Neural cell (in vitro differentiated cells): ENCODE results near the gene CPNE5. TPM values are rescaled to one million over a fixed set of nuclear protein-coding genes. Genes with fewer than 3 reads are reported as not detected.

Experiments
- H2AFZ ChIP-seq: fragments of 200-600, 300-800 bp; sonication (generic), shearing (Covaris generic); 2 replicates; pipeline ENCODE4 v1.6.0; 2014; ENCODE audit warnings: low read depth, mild to moderate bottlenecking, antibody characterized with exemption, low read length, moderate library complexity
- H3F3A ChIP-seq: fragments of 200-600 bp; shearing (Covaris generic); 2 replicates; pipeline ENCODE4 v1.6.1; 2016; ENCODE audit warnings: mild to moderate bottlenecking, moderate library complexity, mixed read lengths, antibody characterized with exemption, low read length; ENCODE audit not compliant: insufficient read depth, poor library complexity, severe bottlenecking
- H3K27ac ChIP-seq: fragments of 200-600, 300-800 bp; sonication (generic), shearing (Covaris generic); 2 replicates; pipeline ENCODE4 v1.5.1; 2014; ENCODE audit warnings: mild to moderate bottlenecking, low read length, moderate library complexity
- H3K27me3 ChIP-seq: fragments of 300-800, 200-600 bp; sonication (generic), shearing (Covaris generic); 2 replicates; pipeline ENCODE4 v1.6.0; 2014; ENCODE audit warnings: mild to moderate bottlenecking, low read depth, low read length, moderate library complexity; ENCODE audit not compliant: insufficient read depth
- H3K36me3 ChIP-seq: fragments of 300-800, 200-600 bp; sonication (generic), shearing (Covaris generic); 2 replicates; pipeline ENCODE4 v1.5.1; 2014; ENCODE audit warnings: mild to moderate bottlenecking, antibody characterized with exemption, low read length, moderate library complexity; ENCODE audit not compliant: insufficient read depth
- H3K4me2 ChIP-seq: fragments of 300-800, 200-600 bp; sonication (generic), shearing (Covaris generic); 2 replicates; pipeline ENCODE4 v1.6.0; 2014; ENCODE audit warnings: mild to moderate bottlenecking, low read length
- H3K4me3 ChIP-seq: fragments of 300-800, 200-600 bp; sonication (generic), shearing (Covaris generic); 2 replicates; pipeline ENCODE4 v1.5.1; 2014; ENCODE audit warnings: mild to moderate bottlenecking, low read length, moderate library complexity
- H3K79me2 ChIP-seq: fragments of 200-600 bp; shearing (Covaris generic); replicated peaks from 2 replicates; pipeline ENCODE4 v1.6.0; 2014; ENCODE audit warnings: mild to moderate bottlenecking, low read length, moderate library complexity; ENCODE audit not compliant: insufficient read depth
- H3K9ac ChIP-seq: fragments of 300-800, 200-600 bp; sonication (generic), shearing (Covaris generic); 2 replicates; pipeline ENCODE4 v1.6.1; 2016; ENCODE audit warnings: mild to moderate bottlenecking, low read length, mixed read lengths
- H3K9me2 ChIP-seq: fragments of 200-600 bp; shearing (Covaris generic); 2 replicates; pipeline ENCODE4 v1.6.1; 2016; ENCODE audit warnings: mild to moderate bottlenecking, low read length, mixed read lengths; ENCODE audit not compliant: insufficient read depth
- H3K9me3 ChIP-seq: fragments of 200-600, 300-800 bp; sonication (generic), shearing (Covaris generic); 2 replicates; pipeline ENCODE4 v1.6.1; 2016; ENCODE audit warnings: mild to moderate bottlenecking, mixed run types, low read length, moderate library complexity, mixed read lengths
- H4K20me1 ChIP-seq: fragments of 200-600 bp; shearing (Covaris generic); 2 replicates; pipeline ENCODE4 v1.6.1; 2016; ENCODE audit warnings: mild to moderate bottlenecking, mixed run types; ENCODE audit not compliant: insufficient read depth
- EP300 ChIP-seq: fragments of 450-650 bp; conservative IDR thresholded peaks from 2 replicates; pipeline ENCODE4 v1.6.1; 2014; ENCODE audit warnings: antibody characterized with exemption, mild to moderate bottlenecking, moderate library complexity; ENCODE audit not compliant: poor library complexity, severe bottlenecking
- EZH2 ChIP-seq: fragments of 200-600, 300-800 bp; shearing (Covaris generic), sonication (generic); IDR thresholded peaks from 2 replicates; pipeline ENCODE4 v1.6.1; 2014; ENCODE audit warnings: antibody characterized with exemption, low read length, borderline replicate concordance, mild to moderate bottlenecking; ENCODE audit not compliant: insufficient read depth, poor library complexity, severe bottlenecking
- MXI1 ChIP-seq: fragments of 450-650 bp; conservative IDR thresholded peaks from 2 replicates; pipeline ENCODE4 v1.6.1; 2014; ENCODE audit warnings: antibody characterized with exemption, mild to moderate bottlenecking; ENCODE audit not compliant: poor library complexity, severe bottlenecking
- POLR2AphosphoS5 ChIP-seq: IDR thresholded peaks from 2 replicates; pipeline ENCODE4 v1.6.1; 2012
- RAD21 ChIP-seq: fragments of 450-650 bp; conservative IDR thresholded peaks from 2 replicates; pipeline ENCODE4 v1.6.1; 2014; ENCODE audit warnings: antibody characterized with exemption, mild to moderate bottlenecking, moderate library complexity
- SMC3 ChIP-seq: fragments of 450-650 bp; conservative IDR thresholded peaks from 2 replicates; pipeline ENCODE4 v1.6.1; 2014; ENCODE audit warnings: antibody characterized with exemption, mild to moderate bottlenecking, moderate library complexity; ENCODE audit not compliant: poor library complexity
- TAF1 ChIP-seq: IDR thresholded peaks from 2 replicates; pipeline ENCODE4 v1.6.1; 2012; ENCODE audit warnings: low read depth
- polyA plus RNA-seq: library from polyadenylated mRNA; depleted of rRNA; stranded (reverse); fragments of >200 nt; gene quantifications from 2 replicates; pipeline ENCODE4 v1.2.3, GENCODE V29; 2014
- TF ChIP-seq, protein P1 (sequence below): IDR thresholded peaks from 2 replicates; pipeline ENCODE4 v1.6.1; 2012; ENCODE audit warnings: borderline replicate concordance
- TF ChIP-seq, protein P2 (sequence below): fragments of 450-650 bp; IDR thresholded peaks from 2 replicates; pipeline ENCODE4 v1.5.1; 2014; ENCODE audit warnings: antibody characterized with exemption, mild to moderate bottlenecking, moderate library complexity; ENCODE audit not compliant: poor library complexity, severe bottlenecking

Gene CPNE5
- polyA plus RNA-seq, 1 donor from 2014 or later = 8.7 TPM

DNA sequence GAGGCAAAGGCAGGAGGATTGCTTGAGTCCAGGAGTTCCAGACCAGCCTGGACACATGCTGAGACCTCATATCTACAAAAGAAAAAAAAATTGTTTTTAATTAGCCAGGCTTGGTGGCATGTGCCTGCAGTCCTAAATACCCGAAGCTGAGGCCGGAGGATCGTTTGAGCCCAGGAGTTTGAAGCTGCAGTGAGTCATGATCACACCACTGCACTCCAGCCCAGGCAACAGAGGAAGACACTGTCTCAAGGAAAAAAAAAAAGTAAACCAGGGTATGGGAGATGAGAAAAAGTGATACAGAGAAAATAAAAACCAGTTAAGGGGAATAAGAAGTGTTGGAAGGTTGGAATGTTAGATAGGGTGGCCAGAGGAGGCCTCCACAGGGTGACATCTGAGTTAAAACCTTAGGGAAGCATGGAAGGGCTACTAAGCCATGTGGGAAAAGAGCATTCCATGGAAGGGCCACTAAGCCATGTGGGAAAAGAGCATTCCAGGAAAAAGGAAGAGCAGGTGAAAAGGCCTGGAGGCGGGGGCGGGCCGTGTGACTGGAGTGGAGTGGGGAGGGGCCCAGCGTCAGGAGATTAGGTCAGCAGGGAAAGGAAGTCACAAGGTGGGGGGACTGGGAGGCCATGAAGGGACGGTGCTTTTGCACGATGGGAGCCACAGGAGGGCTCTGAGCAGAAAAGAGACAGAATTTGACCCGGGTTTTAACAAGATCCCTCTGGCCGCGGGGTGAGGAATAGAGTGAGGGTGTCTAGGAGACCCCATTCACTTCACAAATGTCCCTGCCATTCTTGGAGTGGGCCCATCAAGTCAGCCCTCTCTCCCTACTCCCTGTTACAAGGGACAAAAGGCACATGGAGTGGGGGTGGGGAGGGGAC is 18.3 kb downstream of the CPNE5 start:
- Histone ChIP-seq H3K4me3 (no peak overlapping the region), H3K9ac (no peak overlapping the region), H3K79me2 (no peaks in the 10 kb centered on the region), H3K27ac (no peak overlapping the region), H3K4me2 (no peak overlapping the region), H4K20me1 (no peaks in the 10 kb centered on the region), H3K27me3 (no peaks in the 10 kb centered on the region), H2AFZ (no peak overlapping the region), H3K9me2 (no peaks in the 10 kb centered on the region), H3K36me3 (no peaks in the 10 kb centered on the region), H3K9me3 (no peaks in the 10 kb centered on the region), H3F3A (no peaks in the 10 kb centered on the region)
- TF ChIP-seq, protein P1, sequence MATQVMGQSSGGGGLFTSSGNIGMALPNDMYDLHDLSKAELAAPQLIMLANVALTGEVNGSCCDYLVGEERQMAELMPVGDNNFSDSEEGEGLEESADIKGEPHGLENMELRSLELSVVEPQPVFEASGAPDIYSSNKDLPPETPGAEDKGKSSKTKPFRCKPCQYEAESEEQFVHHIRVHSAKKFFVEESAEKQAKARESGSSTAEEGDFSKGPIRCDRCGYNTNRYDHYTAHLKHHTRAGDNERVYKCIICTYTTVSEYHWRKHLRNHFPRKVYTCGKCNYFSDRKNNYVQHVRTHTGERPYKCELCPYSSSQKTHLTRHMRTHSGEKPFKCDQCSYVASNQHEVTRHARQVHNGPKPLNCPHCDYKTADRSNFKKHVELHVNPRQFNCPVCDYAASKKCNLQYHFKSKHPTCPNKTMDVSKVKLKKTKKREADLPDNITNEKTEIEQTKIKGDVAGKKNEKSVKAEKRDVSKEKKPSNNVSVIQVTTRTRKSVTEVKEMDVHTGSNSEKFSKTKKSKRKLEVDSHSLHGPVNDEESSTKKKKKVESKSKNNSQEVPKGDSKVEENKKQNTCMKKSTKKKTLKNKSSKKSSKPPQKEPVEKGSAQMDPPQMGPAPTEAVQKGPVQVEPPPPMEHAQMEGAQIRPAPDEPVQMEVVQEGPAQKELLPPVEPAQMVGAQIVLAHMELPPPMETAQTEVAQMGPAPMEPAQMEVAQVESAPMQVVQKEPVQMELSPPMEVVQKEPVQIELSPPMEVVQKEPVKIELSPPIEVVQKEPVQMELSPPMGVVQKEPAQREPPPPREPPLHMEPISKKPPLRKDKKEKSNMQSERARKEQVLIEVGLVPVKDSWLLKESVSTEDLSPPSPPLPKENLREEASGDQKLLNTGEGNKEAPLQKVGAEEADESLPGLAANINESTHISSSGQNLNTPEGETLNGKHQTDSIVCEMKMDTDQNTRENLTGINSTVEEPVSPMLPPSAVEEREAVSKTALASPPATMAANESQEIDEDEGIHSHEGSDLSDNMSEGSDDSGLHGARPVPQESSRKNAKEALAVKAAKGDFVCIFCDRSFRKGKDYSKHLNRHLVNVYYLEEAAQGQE = no peak
- TF ChIP-seq EZH2 = no peak
- no peak for TF ChIP-seq TAF1
- TF ChIP-seq, protein P2, sequence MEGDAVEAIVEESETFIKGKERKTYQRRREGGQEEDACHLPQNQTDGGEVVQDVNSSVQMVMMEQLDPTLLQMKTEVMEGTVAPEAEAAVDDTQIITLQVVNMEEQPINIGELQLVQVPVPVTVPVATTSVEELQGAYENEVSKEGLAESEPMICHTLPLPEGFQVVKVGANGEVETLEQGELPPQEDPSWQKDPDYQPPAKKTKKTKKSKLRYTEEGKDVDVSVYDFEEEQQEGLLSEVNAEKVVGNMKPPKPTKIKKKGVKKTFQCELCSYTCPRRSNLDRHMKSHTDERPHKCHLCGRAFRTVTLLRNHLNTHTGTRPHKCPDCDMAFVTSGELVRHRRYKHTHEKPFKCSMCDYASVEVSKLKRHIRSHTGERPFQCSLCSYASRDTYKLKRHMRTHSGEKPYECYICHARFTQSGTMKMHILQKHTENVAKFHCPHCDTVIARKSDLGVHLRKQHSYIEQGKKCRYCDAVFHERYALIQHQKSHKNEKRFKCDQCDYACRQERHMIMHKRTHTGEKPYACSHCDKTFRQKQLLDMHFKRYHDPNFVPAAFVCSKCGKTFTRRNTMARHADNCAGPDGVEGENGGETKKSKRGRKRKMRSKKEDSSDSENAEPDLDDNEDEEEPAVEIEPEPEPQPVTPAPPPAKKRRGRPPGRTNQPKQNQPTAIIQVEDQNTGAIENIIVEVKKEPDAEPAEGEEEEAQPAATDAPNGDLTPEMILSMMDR = no peak
- TF ChIP-seq SMC3 = no peak
- no peak for TF ChIP-seq POLR2AphosphoS5
- TF ChIP-seq EP300 = no peak
- TF ChIP-seq RAD21 = no peak
- no peak for TF ChIP-seq MXI1

DNA sequence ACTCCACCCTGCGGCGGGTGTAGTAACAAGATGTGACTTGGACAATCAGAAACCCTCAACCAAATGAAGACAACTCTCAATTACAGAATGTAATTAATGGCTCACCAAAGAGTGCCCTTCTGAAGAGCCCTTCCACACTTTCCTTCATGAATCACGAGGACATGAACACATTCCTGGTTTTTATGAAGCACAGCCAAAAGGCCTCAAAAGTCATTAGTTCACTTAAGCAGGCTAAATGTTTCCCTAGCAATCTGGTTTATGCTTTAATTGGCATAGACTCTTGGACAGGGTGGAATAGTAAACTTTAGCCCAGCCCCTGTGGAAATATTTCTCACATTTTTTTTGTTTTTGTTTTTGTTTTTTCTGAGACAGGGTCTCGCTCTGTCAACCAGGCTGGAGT is 20.5 kb downstream of the CPNE5 start:
- TF ChIP-seq RAD21 (no peak), TAF1 (no peak), POLR2AphosphoS5 (no peak), EP300 (no peak), EZH2 (no peak), SMC3 (no peak), MXI1 (no peak)
- TF ChIP-seq, protein P2 = no peak
- TF ChIP-seq, protein P1 = no peak
- Histone ChIP-seq H3K4me3 (no peak overlapping the region), H3K36me3 (no peaks in the 10 kb centered on the region), H3K27me3 (no peaks in the 10 kb centered on the region), H3K4me2 (no peak overlapping the region), H3K27ac (no peak overlapping the region), H3K9ac (no peak overlapping the region), H3F3A (no peaks in the 10 kb centered on the region), H3K9me2 (no peaks in the 10 kb centered on the region), H3K9me3 (no peaks in the 10 kb centered on the region), H3K79me2 (no peaks in the 10 kb centered on the region), H4K20me1 (no peaks in the 10 kb centered on the region), H2AFZ (no peak overlapping the region)
